Measurements from ENCODE around the gene CEACAM7.

DNA sequence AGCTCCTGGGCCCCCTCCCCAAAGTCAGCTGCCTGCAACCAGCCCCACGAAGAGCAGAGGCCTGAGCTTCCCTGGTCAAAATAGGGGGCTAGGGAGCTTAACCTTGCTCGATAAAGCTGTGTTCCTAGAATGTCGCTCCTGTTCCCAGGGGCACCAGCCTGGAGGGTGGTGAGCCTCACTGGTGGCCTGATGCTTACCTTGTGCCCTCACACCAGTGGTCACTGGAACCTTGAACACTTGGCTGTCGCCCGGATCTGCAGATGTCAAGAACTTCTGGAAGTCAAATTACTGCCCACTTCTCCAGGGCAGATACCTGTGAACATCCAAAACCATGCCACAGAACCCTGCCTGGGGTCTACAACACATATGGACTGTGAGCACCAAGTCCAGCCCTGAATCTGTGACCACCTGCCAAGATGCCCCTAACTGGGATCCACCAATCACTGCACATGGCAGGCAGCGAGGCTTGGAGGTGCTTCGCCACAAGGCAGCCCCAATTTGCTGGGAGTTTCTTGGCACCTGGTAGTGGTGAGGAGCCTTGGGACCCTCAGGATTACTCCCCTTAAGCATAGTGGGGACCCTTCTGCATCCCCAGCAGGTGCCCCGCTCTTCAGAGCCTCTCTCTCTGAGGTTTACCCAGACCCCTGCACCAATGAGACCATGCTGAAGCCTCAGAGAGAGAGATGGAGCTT lies 15.7 kb upstream of the CEACAM7 start:
- TF ChIP-seq, protein P1, sequence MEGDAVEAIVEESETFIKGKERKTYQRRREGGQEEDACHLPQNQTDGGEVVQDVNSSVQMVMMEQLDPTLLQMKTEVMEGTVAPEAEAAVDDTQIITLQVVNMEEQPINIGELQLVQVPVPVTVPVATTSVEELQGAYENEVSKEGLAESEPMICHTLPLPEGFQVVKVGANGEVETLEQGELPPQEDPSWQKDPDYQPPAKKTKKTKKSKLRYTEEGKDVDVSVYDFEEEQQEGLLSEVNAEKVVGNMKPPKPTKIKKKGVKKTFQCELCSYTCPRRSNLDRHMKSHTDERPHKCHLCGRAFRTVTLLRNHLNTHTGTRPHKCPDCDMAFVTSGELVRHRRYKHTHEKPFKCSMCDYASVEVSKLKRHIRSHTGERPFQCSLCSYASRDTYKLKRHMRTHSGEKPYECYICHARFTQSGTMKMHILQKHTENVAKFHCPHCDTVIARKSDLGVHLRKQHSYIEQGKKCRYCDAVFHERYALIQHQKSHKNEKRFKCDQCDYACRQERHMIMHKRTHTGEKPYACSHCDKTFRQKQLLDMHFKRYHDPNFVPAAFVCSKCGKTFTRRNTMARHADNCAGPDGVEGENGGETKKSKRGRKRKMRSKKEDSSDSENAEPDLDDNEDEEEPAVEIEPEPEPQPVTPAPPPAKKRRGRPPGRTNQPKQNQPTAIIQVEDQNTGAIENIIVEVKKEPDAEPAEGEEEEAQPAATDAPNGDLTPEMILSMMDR (IDR thresholded peaks at IDR 0.05; ENCODE audit: insufficient read depth, low read depth, low read length), result no peak
- TF ChIP-seq EZH2 (IDR thresholded peaks at IDR 0.05; ENCODE audit: insufficient read depth, low read length), result no peak
